GM18508 (cell line): Measurements from ENCODE around the gene USP37.

Source experiments
- ATAC-seq: cut with Tn5 transposase; IDR thresholded peaks from one replicate; pipeline ENCODE4 v1.9.1; 2021; ENCODE audit warnings: moderate number of reproducible peaks; ENCODE audit not compliant: insufficient read depth, unreplicated experiment

USP37 gene

DNA sequence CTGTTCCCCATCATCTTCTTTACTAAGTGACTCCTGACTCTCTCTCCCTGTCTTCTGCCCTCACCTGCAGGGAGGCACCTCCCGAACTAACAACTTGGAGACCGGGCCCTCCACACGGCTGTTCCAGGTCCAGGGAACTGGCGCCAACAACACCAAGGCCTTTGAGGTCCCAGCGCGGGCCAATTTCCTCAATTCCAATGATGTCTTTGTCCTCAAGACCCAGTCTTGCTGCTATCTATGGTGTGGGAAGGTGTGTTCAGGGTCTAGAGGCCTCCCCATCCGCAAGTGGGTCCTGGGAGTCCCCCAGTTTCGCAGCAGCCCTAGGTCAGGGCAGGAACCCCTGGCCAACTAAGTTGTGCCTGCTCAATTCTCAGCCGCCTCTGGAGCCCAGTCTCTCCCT, 133.7 kb downstream of the USP37 start:
- no peak for ATAC-seq

GRCh38 chr2:218432676-218433365, 135.3 kb downstream of the USP37 start:
- ATAC-seq, result no peak

GRCh38 chr2:218431878-218432277, 136.3 kb downstream of the USP37 start:
- no peak for ATAC-seq

DNA sequence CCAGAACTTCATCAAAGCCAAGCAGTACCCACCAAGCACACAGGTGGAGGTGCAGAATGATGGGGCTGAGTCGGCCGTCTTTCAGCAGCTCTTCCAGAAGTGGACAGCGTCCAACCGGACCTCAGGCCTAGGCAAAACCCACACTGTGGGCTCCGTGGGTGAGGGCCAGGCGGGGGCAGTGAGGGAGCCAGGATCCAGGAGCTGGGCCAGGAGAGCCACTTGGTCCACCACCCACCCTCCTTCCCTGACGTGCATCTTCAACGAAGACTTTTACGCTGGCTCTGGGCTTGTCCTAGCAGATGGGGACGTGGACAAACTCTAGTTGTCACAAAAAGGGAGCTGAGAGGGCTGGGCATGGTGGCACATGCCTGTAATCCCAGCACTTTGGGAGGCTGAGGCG, 137.4 kb downstream of the USP37 start:
- ATAC-seq, result no peak

DNA sequence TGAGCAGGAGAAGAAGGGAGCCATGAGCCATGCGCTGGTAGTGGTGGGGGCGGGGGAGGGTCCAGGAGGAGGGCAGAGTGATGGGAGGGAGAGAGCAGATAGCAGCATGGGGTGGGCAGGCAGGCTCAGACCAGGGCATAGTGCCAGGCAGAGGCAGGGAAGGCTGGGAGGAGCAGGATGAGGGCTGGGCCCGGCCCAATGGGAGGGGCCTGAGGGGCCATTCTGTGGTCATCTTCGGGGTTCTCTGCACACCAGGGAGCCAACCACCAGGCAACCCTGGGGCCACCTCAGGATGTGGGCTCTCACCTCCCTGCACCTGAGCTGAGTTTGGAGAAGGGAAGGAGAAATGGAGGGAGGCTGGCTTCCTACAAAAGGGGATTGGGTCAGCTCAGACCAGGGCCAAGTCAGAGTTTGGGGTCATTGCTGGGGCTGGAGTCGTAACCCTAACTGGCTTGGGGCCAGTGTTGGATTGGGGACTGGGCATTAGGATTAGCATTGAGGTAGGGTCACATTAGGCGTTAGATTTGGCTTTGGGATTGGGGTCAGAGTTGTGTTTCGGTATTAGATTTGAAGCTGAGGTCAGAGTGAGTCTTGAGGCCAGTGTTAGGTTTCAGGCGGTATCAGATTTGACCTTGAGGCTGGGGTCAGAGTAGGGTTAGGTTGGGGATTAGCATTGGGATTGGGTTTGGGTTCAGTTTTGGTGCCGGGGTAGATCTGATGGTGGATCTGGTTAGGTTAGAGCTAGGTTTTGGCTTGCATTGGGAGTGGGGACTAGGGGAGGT, 138.0 kb downstream of the USP37 start:
- ATAC-seq, result no peak

- ATAC-seq, result no peak
Measured at GRCh38 chr2:218428846-218429558, 139.1 kb downstream of the USP37 start.

GRCh38 chr2:218427741-218428140, 140.4 kb downstream of the USP37 start:
- no peak for ATAC-seq

- ATAC-seq, result no peak
Measured at GRCh38 chr2:218425531-218425930, 142.6 kb downstream of the USP37 start.

DNA sequence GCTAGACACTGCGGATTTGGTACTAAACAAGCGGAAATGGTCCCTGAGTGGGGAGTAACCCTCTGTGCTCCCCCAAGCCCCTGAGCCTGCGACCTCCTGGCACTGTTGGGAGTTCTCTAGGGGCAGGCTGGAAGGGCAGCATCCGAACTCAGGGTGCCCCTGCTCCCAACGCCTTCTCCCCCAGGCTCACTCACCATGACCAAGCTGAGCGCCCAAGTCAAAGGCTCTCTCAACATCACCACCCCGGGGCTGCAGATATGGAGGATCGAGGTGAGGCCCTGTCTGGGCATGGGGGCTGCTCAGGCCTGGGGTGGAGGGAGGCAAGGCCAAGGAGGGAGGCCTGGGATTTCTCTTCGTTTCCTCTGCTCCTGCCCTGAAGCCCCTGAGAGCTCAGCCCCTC, 144.6 kb downstream of the USP37 start:
- ATAC-seq, result no peak

- no peak for ATAC-seq
Measured at GRCh38 chr2:218422403-218423086, 145.6 kb downstream of the USP37 start.

- no peak for ATAC-seq
Measured at GRCh38 chr2:218421027-218421426, 147.1 kb downstream of the USP37 start.

GRCh38 chr2:218419630-218420216, 148.4 kb downstream of the USP37 start:
- ATAC-seq, result no peak

DNA sequence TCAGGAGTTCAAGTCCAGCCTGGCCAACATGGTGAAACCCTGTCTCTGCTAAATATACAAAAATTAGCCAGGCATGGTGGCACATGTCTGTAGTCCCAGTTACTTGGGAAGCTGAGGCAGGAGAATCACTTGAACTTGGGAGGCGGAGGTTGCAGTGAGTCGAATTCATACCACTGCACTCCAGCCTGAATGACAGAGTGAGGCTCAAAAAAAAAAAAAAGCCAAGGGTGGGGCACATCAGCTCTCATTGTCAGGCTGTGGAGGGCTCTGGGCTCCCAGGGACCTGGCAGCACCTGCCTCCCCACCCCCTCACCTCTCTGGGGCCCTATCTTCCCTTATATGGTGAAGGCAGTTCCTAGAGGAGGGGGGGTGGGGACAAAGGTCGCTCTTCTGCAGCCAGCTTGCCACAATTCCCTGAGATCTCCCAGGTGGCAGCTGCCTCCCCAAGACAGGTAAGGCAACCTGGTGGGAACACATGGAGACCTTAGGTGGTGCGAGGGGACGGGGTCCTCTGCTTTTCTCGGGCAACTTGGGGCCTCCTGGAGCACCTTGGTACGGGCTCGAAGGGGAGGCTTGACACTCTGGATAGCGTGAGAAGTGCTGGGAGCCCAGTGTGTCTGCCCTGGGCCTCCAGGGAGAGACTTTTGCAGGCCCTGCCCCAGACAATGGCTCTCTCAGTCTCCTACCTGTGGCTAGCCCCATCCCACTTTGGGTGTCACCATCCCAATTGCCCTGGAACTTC, 149.3 kb downstream of the USP37 start, which contains the start of gene VIL1:
Gene VIL1 (plus strand): TSS at position 407 of the 742 bp plus-strand sequence. CDS start 4,656 bp downstream, outside the sequence.
- ATAC-seq, result no peak

GRCh38 chr2:218418321-218418716, 149.8 kb downstream of the USP37 start:
- no peak for ATAC-seq

GRCh38 chr2:218407717-218408116, 160.4 kb downstream of the USP37 start:
- no peak for ATAC-seq

- ATAC-seq, result no peak
Measured at GRCh38 chr2:218406949-218407618, 161.1 kb downstream of the USP37 start.

DNA sequence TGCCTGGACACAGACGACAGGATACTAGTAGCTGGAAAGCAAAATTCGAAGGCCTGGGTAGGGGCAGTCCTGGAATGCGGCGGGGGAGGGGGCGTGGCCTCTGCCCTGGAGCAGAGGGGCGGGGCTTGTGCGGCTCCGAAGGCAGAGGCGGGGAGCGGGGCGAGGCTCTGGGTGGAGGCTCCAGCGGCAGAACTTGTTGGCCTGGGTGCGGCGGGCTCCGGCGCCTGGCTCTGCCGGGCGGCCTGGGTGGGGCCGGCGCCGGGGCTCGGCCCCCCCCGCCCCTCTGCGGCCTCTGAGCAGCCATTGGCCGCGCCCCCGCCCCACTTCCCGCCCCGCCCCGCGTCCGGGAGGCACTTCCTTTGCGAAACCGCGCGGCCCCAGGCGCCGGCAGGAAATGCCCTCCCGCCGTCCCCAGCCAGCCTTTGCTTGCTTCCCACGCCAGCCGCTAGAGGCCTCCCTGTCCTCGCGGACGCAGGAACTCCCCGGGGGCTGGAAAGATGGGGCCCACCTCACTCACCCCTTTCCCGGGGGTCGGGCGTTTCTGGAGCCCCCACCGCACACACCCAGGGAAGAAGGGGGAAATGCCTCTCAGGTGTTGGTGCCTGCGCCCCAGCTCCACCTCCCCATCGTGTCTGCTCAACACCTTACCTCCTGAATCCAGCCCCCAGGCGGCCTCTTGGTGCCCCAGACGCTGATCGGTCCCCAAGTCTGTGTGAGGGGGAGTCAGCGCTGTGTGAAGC, 161.8 kb downstream of the USP37 start:
- ATAC-seq, result no peak

GRCh38 chr2:218405746-218406208, 162.4 kb downstream of the USP37 start:
- no peak for ATAC-seq
